ENCODE data around the gene STUM. TPM values are rescaled to one million over a fixed set of nuclear protein-coding genes. Genes with fewer than 3 reads are reported as not detected.
"Not testable (repeated sequence)": the region's sequence is repeated elsewhere in the genome, so short reads cannot be mapped to it uniquely, and the experiment has no call there.

The STUM gene
- total RNA-seq, 1 donor from 2014 or later = 0.55 TPM

DNA sequence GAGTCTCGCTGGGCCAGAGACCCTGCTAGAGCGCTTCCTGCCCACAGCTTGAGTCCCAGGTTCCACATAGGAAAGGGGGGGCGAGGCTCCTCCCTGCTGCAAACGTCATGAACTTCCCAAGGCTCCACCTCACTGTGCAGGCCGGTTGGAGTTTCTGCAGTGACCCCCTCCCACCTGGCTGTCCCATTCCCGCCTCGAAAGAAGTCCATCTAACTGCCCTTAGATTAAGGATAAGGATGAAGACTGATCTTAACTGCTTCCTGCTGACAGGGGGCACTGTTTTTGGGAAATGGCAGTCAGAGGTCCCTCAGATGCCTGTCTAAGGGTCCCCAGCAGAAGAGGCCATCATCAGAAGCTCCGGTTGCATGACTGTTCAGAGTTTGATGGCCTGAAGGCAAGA, 62.7 kb downstream of the STUM start:
- Mint-ChIP-seq H3K36me3 (ENCODE audit: insufficient read depth) (no peaks in the 10 kb centered on the region), H3K4me3 (ENCODE audit: low read depth) (no peak overlapping the region), H3K27me3 (peaks cover 10% of the 10 kb centered on the region), H3K9me3 (ENCODE audit: low read depth) (peaks cover 6% of the 10 kb centered on the region), H3K4me1 (ENCODE audit: low read depth) (no peaks in the 10 kb centered on the region), H3K27ac (no peak overlapping the region)
- no peak for TF ChIP-seq CTCF (IDR thresholded peaks at IDR 0.05; ENCODE audit: unreplicated experiment)
- no peak for DNase-seq (ENCODE audit: low spot score, unreplicated experiment)

DNA sequence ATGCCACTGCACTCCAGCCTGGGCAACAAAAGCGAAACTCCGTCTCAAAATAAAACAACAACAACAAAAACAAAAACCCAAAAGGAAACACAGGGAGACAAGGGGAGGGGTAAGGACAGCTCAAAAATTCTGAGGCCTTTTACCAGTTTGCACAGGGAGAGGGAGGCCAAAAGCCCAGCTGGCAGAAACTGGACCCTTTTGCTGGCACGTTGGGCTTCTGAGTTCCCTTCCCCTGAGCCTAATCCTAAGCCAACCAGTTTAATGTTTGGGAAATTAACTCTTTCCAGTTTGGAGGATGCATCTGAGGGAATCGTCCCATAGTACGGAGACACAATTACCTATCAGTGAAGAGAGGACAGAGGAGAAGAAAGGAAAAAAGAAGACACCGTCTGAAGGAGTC, 63.4 kb downstream of the STUM start:
- H3K27me3 Mint-ChIP-seq; DNase-seq (ENCODE audit: low spot score, unreplicated experiment); H3K27ac Mint-ChIP-seq; H3K36me3 Mint-ChIP-seq (ENCODE audit: insufficient read depth); H3K4me1 Mint-ChIP-seq (ENCODE audit: low read depth); H3K4me3 Mint-ChIP-seq (ENCODE audit: low read depth); H3K9me3 Mint-ChIP-seq (ENCODE audit: low read depth): not testable (repeated sequence)

GRCh38 chr1:226615876-226616275, 67.3 kb downstream of the STUM start:
- no peak overlapping the region for H3K27ac Mint-ChIP-seq
- no peak for DNase-seq (ENCODE audit: low spot score, unreplicated experiment)
- H3K36me3 Mint-ChIP-seq (ENCODE audit: insufficient read depth) = peaks cover 1% of the 10 kb centered on the region
- no peaks in the 10 kb centered on the region for H3K27me3 Mint-ChIP-seq
- no peaks in the 10 kb centered on the region for H3K4me1 Mint-ChIP-seq (ENCODE audit: low read depth)
- no peak overlapping the region for H3K4me3 Mint-ChIP-seq (ENCODE audit: low read depth)
- TF ChIP-seq CTCF (IDR thresholded peaks at IDR 0.05; ENCODE audit: unreplicated experiment) = no peak
- H3K9me3 Mint-ChIP-seq (ENCODE audit: low read depth) = peaks cover 9% of the 10 kb centered on the region

DNA sequence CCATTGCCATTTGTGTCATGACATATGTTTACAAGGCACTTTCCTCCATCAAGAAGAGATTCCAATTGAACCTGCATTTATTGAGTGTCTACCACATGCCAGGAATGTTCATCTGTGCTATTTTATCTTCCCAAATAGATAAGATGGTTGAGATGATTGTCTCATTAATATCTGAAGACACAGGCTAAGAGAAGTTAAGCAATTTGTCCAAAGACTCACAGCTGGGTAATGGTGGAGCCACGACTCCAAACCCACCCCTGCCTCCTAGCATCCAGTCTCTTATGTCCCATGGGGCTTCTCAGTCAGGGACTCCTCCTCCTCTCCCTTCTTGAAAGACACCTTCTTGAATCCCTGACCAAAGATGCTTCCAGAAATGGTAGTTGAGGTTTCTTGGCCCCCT, 68.1 kb downstream of the STUM start:
- H3K4me1 Mint-ChIP-seq (ENCODE audit: low read depth) = no peaks in the 10 kb centered on the region
- H3K27ac Mint-ChIP-seq = no peak overlapping the region
- H3K4me3 Mint-ChIP-seq (ENCODE audit: low read depth) = no peak overlapping the region
- TF ChIP-seq CTCF (IDR thresholded peaks at IDR 0.05; ENCODE audit: unreplicated experiment) = no peak
- H3K9me3 Mint-ChIP-seq (ENCODE audit: low read depth) = peaks cover 9% of the 10 kb centered on the region
- DNase-seq (ENCODE audit: low spot score, unreplicated experiment) = no peak
- H3K36me3 Mint-ChIP-seq (ENCODE audit: insufficient read depth) = peaks cover 1% of the 10 kb centered on the region
- H3K27me3 Mint-ChIP-seq = no peaks in the 10 kb centered on the region

GRCh38 chr1:226617109-226617508, 68.5 kb downstream of the STUM start:
- Mint-ChIP-seq H3K4me1 (ENCODE audit: low read depth) (no peaks in the 10 kb centered on the region), H3K27me3 (no peaks in the 10 kb centered on the region), H3K9me3 (ENCODE audit: low read depth) (peaks cover 9% of the 10 kb centered on the region), H3K36me3 (ENCODE audit: insufficient read depth) (peaks cover 1% of the 10 kb centered on the region), H3K27ac (no peak overlapping the region), H3K4me3 (ENCODE audit: low read depth) (no peak overlapping the region)
- no peak for DNase-seq (ENCODE audit: low spot score, unreplicated experiment)
- TF ChIP-seq CTCF (IDR thresholded peaks at IDR 0.05; ENCODE audit: unreplicated experiment) = no peak

DNA sequence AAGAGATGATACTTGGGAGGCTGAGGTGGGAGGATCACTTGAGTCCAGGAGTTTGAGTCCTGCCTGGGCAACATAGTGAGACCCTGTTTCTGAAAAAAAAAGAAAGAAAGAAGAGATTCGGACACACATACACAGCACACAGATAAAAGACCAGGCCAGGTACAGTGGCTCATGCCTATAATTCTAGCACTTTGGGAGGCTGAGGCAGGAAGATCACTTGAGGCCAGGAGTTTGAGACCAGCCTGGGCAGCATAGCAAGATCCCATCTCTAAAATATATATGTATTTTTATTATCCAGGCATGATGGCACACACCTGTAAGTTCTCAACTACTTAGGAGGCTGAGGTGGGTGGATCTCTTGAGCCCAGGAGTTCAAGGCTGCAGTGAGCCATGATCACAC, 69.2 kb downstream of the STUM start:
- DNase-seq (ENCODE audit: low spot score, unreplicated experiment); H3K27ac Mint-ChIP-seq; H3K9me3 Mint-ChIP-seq (ENCODE audit: low read depth); H3K27me3 Mint-ChIP-seq; H3K4me3 Mint-ChIP-seq (ENCODE audit: low read depth); H3K4me1 Mint-ChIP-seq (ENCODE audit: low read depth); H3K36me3 Mint-ChIP-seq (ENCODE audit: insufficient read depth): not testable (repeated sequence)
